H9 (cell line): ENCODE measurements around the gene HYAL4. TPM values are rescaled to one million over a fixed set of nuclear protein-coding genes. Genes with fewer than 3 reads are reported as not detected.

Source experiments
- DNase-seq: peaks from one replicate; pipeline ENCODE4 v3.0.0-alpha.2; 2017
- H2AFZ ChIP-seq: one replicate; pipeline ENCODE4 v1.6.1; 2013; ENCODE audit warnings: mild to moderate bottlenecking, low read length, control low read depth, moderate library complexity
- H2AK5ac ChIP-seq: 2 replicates; pipeline ENCODE4 v1.6.1; 2013; ENCODE audit warnings: low read length, control low read depth, mixed read lengths; ENCODE audit not compliant: insufficient read length
- H2BK120ac ChIP-seq: one replicate; pipeline ENCODE4 v1.6.1; 2013; ENCODE audit warnings: low read depth, mild to moderate bottlenecking, low read length, control low read depth, inconsistent platforms; ENCODE audit not compliant: poor library complexity, severe bottlenecking
- H2BK12ac ChIP-seq: 2 replicates; pipeline ENCODE4 v1.6.1; 2013; ENCODE audit warnings: low read length, control low read depth, mixed read lengths, low read depth; ENCODE audit not compliant: insufficient read length
- H2BK15ac ChIP-seq: 2 replicates; pipeline ENCODE4 v1.6.1; 2013; ENCODE audit warnings: low read depth, low read length, control low read depth
- H2BK20ac ChIP-seq: one replicate; pipeline ENCODE4 v1.6.1; 2013; ENCODE audit warnings: low read depth, mild to moderate bottlenecking, low read length, control low read depth, inconsistent platforms; ENCODE audit not compliant: poor library complexity, severe bottlenecking
- H2BK5ac ChIP-seq: 2 replicates; pipeline ENCODE4 v1.6.1; 2013; ENCODE audit warnings: low read length, control low read depth, mixed read lengths; ENCODE audit not compliant: insufficient read length
- H3K14ac ChIP-seq: 2 replicates; pipeline ENCODE4 v1.6.1; 2013; ENCODE audit warnings: low read length, control low read depth; ENCODE audit not compliant: insufficient read depth
- H3K18ac ChIP-seq: 2 replicates; pipeline ENCODE4 v1.6.1; 2013; ENCODE audit warnings: low read depth, mild to moderate bottlenecking, mixed read lengths, low read length, control low read depth; ENCODE audit not compliant: insufficient read length
- H3K23ac ChIP-seq: 2 replicates; pipeline ENCODE4 v1.6.1; 2013; ENCODE audit warnings: low read length, control low read depth, mixed read lengths, low read depth; ENCODE audit not compliant: insufficient read length
- H3K23me2 ChIP-seq: 2 replicates; pipeline ENCODE4 v1.6.1; 2013; ENCODE audit warnings: low read depth, mild to moderate bottlenecking, mixed read lengths, low read length, control low read depth; ENCODE audit not compliant: insufficient read length, poor library complexity, severe bottlenecking
- H3K27ac ChIP-seq: 2 replicates; pipeline ENCODE4 v1.5.1; 2013; ENCODE audit warnings: low read length, control low read depth, mixed read lengths, low read depth; ENCODE audit not compliant: insufficient read length
- H3K27me3 ChIP-seq: 2 replicates; pipeline ENCODE4 v1.6.1; 2013; ENCODE audit warnings: low read length, control low read depth, inconsistent platforms; ENCODE audit not compliant: insufficient read depth
- H3K4ac ChIP-seq: 2 replicates; pipeline ENCODE4 v1.6.1; 2013; ENCODE audit warnings: low read depth, mild to moderate bottlenecking, control low read depth, inconsistent platforms, low read length, moderate library complexity
- H3K4me1 ChIP-seq: 2 replicates; pipeline ENCODE4 v1.6.1; 2013; ENCODE audit warnings: low read length, control low read depth, inconsistent platforms; ENCODE audit not compliant: insufficient read depth
- H3K4me2 ChIP-seq: 2 replicates; pipeline ENCODE4 v1.6.1; 2013; ENCODE audit warnings: low read length, control low read depth, mixed read lengths; ENCODE audit not compliant: insufficient read length, insufficient read depth
- H3K56ac ChIP-seq: 2 replicates; pipeline ENCODE4 v1.6.1; 2013; ENCODE audit warnings: low read depth, mild to moderate bottlenecking, mixed read lengths, low read length, control low read depth; ENCODE audit not compliant: insufficient read length
- H3K79me1 ChIP-seq: 2 replicates; pipeline ENCODE4 v1.6.1; 2013; ENCODE audit warnings: low read depth, mild to moderate bottlenecking, moderate library complexity, low read length, control low read depth, inconsistent platforms; ENCODE audit not compliant: insufficient read depth, poor library complexity, severe bottlenecking
- H3K79me2 ChIP-seq: 2 replicates; pipeline ENCODE4 v1.6.1; 2013; ENCODE audit warnings: low read length, control low read depth, inconsistent platforms; ENCODE audit not compliant: insufficient read depth
- H3K9ac ChIP-seq: 2 replicates; pipeline ENCODE4 v1.6.1; 2013; ENCODE audit warnings: low read length, control low read depth, mixed read lengths; ENCODE audit not compliant: insufficient read length; ENCODE audit errors: extremely low read depth
- H3K9me3 ChIP-seq: one replicate; pipeline ENCODE4 v1.6.1; 2013; ENCODE audit warnings: low read depth, low read length, inconsistent platforms; ENCODE audit not compliant: control insufficient read depth
- H3T11ph ChIP-seq: one replicate; pipeline ENCODE4 v1.6.1; 2013; ENCODE audit warnings: mild to moderate bottlenecking, low read length, control low read depth, inconsistent platforms
- H4K20me1 ChIP-seq: one replicate; pipeline ENCODE4 v1.6.1; 2013; ENCODE audit not compliant: control insufficient read depth, insufficient read length, insufficient read depth
- H4K5ac ChIP-seq: 2 replicates; pipeline ENCODE4 v1.6.1; 2013; ENCODE audit warnings: low read depth, mild to moderate bottlenecking, mixed read lengths, low read length, control low read depth; ENCODE audit not compliant: insufficient read length
- H4K8ac ChIP-seq: replicated peaks from 2 replicates; pipeline ENCODE4 v1.6.1; 2013; ENCODE audit warnings: low read length, control low read depth, mixed read lengths, low read depth; ENCODE audit not compliant: insufficient read length
- H4K91ac ChIP-seq: 2 replicates; pipeline ENCODE4 v1.6.1; 2013; ENCODE audit warnings: low read depth, mild to moderate bottlenecking, moderate library complexity, mixed read lengths, low read length, control low read depth; ENCODE audit not compliant: insufficient read length
- H3K27ac Mint-ChIP-seq, 3 experiments: 2 replicates in 2 of 3; 3 replicates in 1 of 3; pipeline ENCODE4 v1.8.0; 2020 to 2021; ENCODE audit warnings: mixed read lengths in 3 of 3, mild to moderate bottlenecking in 1 of 3, moderate library complexity in 1 of 3
- H3K27me3 Mint-ChIP-seq: 2 replicates; pipeline ENCODE4 v1.8.0; 2021; ENCODE audit warnings: low read depth, mild to moderate bottlenecking, moderate library complexity, mixed read lengths
- H3K36me3 Mint-ChIP-seq, 3 experiments: 2 replicates in 2 of 3; 3 replicates in 1 of 3; pipeline ENCODE4 v1.8.0; 2020 to 2021; ENCODE audit warnings: low read depth in 3 of 3, mixed read lengths in 3 of 3; ENCODE audit not compliant: insufficient read depth in 1 of 3
- H3K4me1 Mint-ChIP-seq, 2 experiments: 2 replicates each; pipeline ENCODE4 v1.8.0; 2020; ENCODE audit warnings: mixed read lengths in 2 of 2
- H3K4me3 Mint-ChIP-seq, 2 experiments: 2 replicates in 1 of 2; 3 replicates in 1 of 2; pipeline ENCODE4 v1.8.0; 2020 to 2021; ENCODE audit warnings: mild to moderate bottlenecking in 2 of 2, mixed read lengths in 2 of 2, moderate library complexity in 1 of 2
- H3K9me3 Mint-ChIP-seq, 2 experiments: 2 replicates in 1 of 2; 3 replicates in 1 of 2; pipeline ENCODE4 v1.8.0; 2020; ENCODE audit warnings: mild to moderate bottlenecking in 2 of 2, mixed read lengths in 2 of 2, moderate library complexity in 1 of 2
- CTCF ChIP-seq: fragments of 200-600 bp; sonication (generic); conservative IDR thresholded peaks from 3 replicates; pipeline ENCODE4 v1.8.0; 2021; ENCODE audit warnings: antibody characterized with exemption, mild to moderate bottlenecking
- WGBS: extraction: QIAGEN DNeasy Blood & Tissue Kit; methylation state at CpG from one replicate; pipeline ENCODE4 v1.1.7; 2013; ENCODE audit warnings: missing lambda C conversion rate, low lambda C conversion rate, mixed read lengths; ENCODE audit not compliant: insufficient read length; ENCODE audit errors: extremely low coverage; 5-methylcytosine and 5-hydroxymethylcytosine counted together
- total RNA-seq: library from RNA; stranded (reverse); gene quantifications from 2 replicates; pipeline ENCODE4 v1.2.1, GENCODE V29; 2021

The HYAL4 gene
- total RNA-seq, 1 experiment from 2014 or later: not detected

GRCh38 chr7:123876557-123877256 lies 31.7 kb downstream of the HYAL4 start:
- Histone ChIP-seq H4K5ac (no peak overlapping the region), H2BK120ac (no peak overlapping the region), H3K23me2 (no peaks in the 10 kb centered on the region), H4K8ac (no peak overlapping the region), H3K23ac (no peak overlapping the region), H3K4ac (no peak overlapping the region), H2BK5ac (no peak overlapping the region), H3K4me2 (no peak overlapping the region), H3K9me3 (no peaks in the 10 kb centered on the region), H3K27me3 (no peaks in the 10 kb centered on the region), H2AK5ac (no peak overlapping the region), H4K91ac (no peak overlapping the region), H3K18ac (no peak overlapping the region), H3T11ph (no peak overlapping the region), H2AFZ (no peak overlapping the region), H3K14ac (no peak overlapping the region), H3K27ac (no peak overlapping the region), H4K20me1 (no peaks in the 10 kb centered on the region), H3K4me1 (no peaks in the 10 kb centered on the region), H2BK12ac (no peak overlapping the region), H3K79me1 (no peaks in the 10 kb centered on the region), H3K56ac (no peak overlapping the region), H2BK20ac (no peak overlapping the region), H3K79me2 (no peaks in the 10 kb centered on the region), H2BK15ac (no peak overlapping the region), H3K9ac (no peak overlapping the region)
- no peak overlapping the region for H3K4me3 Mint-ChIP-seq
- TF ChIP-seq CTCF: no peak
- H3K9me3 Mint-ChIP-seq: no peaks in the 10 kb centered on the region
- no peaks in the 10 kb centered on the region for H3K36me3 Mint-ChIP-seq
- no peaks in the 10 kb centered on the region for H3K27me3 Mint-ChIP-seq
- no CpG with 5 or more reads among the region's 7 CpGs for WGBS
- H3K27ac Mint-ChIP-seq: no peak overlapping the region; a peak in 1 of 7 replicates
- peaks cover 3 to 5% of the 10 kb centered on the region in 2 experiments; a peak in 2 of 4 replicates for H3K4me1 Mint-ChIP-seq
- no peak for DNase-seq
